Superior temporal gyrus (tissue), 1 donor: Measurements from ENCODE around the gene STX5.
"Not testable (repeated sequence)": the region's sequence is repeated elsewhere in the genome, so short reads cannot be mapped to it uniquely, and the experiment has no call there.

ENCODE experiments used
- DNase-seq: peaks from one replicate; pipeline ENCODE4 v3.0.0-alpha.2; 2016; ENCODE audit errors: extremely low spot score

The STX5 gene, protein sequence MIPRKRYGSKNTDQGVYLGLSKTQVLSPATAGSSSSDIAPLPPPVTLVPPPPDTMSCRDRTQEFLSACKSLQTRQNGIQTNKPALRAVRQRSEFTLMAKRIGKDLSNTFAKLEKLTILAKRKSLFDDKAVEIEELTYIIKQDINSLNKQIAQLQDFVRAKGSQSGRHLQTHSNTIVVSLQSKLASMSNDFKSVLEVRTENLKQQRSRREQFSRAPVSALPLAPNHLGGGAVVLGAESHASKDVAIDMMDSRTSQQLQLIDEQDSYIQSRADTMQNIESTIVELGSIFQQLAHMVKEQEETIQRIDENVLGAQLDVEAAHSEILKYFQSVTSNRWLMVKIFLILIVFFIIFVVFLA

DNA sequence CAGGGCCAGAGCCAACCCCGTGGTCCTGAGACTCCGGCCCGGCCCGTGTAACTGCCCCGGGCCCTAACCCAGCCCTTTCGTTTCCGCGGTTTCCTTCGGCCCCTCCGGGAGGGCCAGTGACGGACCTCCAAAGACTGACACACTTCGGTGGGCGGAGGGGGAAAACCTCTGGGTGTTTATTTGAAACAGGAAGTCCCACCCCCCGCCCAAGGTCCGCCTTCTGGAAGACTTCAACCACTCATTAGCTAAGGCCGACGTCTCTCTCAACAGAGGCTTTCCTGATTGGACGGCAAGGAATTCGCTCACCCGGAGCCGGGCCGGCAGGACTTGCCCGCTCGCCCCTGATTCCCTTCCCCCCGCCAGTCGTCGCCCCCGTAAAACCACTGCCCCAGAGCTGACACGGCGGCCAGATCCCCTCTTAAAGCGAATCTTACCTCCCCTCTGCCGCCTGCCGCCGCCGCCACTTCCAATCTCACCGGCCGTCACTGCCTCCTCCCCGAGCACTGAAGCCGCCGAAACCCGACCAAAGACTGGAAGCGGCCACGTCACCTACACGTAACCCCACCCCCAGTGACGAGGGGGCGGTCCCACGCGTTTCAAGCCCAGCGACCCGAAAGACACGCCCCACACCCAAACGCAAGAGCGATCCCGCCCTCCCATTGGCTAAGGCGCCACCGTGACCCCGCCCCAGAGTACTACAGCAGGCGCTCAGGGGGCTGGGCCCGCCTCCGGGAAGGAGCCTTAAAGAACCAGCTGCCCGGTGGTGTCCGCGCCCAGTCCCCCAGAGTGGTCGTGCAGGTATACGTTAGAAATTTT is at the start of gene STX5:
STX5 (minus strand) TSS at position 532 of the 816 bp plus-strand sequence. CDS start 808 bp downstream, outside the sequence.
- DNase-seq: peak; percentile 99

DNA sequence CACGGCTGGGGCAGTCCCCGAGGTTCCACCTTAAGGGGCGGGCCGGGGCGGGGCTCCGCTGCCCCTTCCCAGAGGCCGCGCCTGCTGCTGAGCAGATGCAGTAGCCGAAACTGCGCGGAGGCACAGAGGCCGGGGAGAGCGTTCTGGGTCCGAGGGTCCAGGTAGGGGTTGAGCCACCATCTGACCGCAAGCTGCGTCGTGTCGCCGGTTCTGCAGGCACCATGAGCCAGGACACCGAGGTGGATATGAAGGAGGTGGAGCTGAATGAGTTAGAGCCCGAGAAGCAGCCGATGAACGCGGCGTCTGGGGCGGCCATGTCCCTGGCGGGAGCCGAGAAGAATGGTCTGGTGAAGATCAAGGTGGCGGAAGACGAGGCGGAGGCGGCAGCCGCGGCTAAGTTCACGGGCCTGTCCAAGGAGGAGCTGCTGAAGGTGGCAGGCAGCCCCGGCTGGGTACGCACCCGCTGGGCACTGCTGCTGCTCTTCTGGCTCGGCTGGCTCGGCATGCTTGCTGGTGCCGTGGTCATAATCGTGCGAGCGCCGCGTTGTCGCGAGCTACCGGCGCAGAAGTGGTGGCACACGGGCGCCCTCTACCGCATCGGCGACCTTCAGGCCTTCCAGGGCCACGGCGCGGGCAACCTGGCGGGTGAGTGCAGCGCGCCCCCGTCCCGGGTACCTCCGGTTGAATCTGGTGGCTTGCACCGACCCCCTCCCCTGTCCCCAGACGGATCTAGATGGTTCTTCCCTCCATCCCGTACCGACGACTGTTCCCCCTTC is 49.1 kb upstream of the STX5 start, which contains the start of gene SLC3A2:
SLC3A2 (plus strand) TSS at position 94 of the 776 bp plus-strand sequence; CDS start at position 222, 128 bp downstream.
- DNase-seq: peak; percentile 82

DNA sequence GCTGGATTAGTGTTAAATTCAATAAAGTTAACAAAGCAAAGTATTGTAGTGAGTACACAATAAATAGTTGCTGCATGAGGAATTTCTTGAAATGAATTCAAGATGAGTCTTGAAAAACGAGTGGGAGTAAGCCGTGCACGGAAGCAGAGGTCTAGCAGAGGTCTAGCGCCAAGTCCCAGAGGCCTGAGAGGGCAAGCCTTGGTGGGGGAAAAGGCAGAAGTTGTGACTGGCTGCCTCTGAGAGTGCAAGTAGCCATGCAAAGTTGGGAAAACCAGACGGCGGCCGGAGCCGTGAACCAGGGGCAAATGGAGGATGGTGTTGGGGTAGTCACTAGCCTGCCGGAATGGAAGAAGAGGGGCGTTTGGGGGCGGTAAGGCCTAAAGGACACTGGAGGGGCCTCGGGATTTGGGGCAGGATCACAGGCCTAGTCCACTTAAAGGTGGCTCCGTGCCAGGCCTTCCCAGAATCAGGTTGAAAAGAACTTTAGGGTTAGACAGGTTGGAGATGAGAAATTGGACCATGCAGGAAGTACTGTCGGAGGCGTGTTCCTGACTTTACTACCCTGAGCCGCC is 48.5 kb upstream of the STX5 start:
- DNase-seq: peak; percentile 79

DNA sequence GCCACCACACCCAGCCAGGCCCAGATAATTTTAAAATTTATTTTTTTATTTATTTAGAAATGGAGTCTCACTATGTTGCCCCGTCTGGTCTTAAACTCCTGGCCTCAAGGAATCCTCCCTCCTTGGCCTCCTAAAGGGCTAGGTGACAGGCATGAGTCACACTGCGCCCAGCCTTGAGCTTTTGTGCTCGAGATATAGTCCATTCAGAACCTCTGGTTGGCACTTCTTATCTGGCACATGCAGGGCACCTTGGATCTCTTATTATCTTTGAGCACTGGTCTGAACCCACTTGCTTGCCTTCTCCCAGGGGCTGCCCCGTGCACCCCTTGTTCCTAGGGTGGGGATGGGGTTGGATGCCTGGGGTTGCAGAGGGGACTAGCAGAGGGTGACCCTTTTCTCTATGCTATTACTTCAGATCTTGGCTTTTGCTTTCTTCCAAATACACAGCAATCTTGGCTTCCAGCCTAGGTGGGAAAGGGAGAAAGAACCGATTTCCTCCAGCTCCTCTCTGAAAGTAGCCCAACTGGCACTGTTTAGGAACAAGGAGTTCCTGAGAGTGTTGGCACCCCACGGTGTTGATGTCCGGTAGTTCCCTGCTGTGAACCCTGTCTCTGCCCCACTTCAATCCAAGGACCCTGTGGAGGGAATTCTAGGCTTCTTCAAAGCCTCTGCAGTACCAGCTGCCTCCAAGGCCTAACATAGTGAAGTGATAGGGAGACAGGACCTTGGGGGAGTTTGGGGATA is 47.6 kb upstream of the STX5 start:
- no peak for DNase-seq

DNA sequence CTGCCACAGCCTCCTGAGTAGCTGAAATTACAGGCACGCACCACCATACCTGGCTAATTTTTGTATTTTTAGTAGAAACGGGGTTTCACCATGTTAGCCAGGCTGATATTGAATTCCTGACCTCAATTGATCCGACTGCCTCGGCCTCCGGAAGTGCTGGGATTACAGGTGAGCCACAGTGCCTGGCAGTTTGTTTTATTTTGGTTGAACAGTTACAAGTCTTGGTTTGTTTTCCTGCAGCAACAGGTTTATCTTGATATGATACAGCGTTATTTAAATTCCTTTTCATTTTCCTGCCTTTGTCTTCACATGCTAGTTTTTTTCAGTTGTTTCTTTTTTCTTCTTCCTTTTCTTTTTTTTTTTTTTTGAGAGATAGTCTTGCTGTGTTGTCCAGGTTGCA is 44.9 kb upstream of the STX5 start:
- DNase-seq: no peak

DNA sequence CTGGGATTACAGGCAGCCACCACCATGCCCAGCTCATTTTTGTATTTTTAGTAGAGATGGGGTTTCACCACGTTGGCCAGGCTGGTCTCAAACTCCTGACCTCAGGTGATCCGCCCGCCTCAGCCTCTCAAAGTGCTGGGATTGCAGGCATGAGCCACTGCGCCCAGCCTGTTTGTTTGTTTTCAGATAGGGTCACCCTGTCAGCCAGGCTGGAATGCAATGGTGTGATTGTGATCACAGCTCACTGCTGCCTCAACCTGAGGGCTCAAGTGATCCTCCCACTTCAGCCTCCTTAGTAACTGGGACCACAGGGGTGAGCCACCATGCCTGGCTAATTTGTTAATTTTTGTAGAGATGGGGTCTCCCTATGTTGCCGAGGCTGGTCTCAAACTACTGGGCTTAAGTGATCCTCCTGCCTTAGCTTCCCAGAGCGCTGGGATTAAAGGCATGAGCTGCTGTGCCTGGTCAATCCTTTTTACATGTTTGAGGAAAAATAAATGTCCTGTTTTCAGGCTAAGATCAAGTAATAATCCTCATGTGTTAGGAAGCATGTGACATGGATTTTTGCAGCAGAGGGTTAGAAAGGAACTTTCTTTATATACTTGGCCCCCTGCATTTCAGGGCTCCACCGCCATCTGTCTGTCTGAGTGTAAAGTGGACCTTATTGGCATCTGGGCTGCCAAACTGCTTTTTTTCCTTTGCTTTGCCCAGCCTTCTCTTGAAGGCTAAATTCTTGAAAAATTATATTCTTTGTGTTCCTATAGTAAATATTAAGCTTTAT is 44.0 kb upstream of the STX5 start:
- DNase-seq: no peak

DNA sequence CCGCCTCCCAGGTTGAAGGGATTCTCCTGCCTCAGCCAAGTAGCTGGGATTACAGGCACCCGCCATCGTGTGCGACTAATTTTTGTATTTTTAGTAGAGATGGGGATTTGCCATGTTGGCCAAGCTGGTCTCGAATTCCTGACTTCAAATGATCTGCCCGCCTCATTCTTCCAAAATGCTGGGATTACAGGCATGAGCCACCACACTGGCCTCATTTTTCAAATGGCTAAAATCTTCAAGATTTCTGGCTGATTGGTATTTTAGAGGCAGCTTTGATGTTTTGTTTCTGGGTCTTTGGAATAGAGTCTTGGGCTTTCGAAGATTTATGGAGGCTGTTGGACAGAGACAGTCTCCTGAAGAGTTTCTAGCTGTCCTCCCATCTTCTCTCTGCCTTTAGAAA is 43.0 kb upstream of the STX5 start:
- DNase-seq: no peak

DNA sequence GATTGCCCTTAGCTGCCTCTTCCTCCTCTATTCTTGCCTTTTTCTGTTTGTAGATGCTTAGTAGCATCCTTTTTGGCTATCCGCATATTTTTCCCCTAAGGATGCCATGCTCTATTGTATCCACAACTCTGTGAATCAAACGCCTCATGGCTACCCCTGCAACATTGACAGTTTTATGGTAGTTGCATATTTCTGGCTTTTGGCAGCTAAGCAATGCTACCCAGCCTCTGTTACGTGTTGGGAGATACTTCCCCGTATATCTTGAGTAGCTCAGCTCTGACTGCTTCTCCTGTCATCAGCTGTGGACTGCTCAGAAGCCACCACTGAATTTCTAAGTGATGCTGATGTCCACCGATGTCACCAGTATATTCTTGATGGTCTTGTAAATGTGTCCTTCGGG is 33.8 kb upstream of the STX5 start:
- no peak for DNase-seq

DNA sequence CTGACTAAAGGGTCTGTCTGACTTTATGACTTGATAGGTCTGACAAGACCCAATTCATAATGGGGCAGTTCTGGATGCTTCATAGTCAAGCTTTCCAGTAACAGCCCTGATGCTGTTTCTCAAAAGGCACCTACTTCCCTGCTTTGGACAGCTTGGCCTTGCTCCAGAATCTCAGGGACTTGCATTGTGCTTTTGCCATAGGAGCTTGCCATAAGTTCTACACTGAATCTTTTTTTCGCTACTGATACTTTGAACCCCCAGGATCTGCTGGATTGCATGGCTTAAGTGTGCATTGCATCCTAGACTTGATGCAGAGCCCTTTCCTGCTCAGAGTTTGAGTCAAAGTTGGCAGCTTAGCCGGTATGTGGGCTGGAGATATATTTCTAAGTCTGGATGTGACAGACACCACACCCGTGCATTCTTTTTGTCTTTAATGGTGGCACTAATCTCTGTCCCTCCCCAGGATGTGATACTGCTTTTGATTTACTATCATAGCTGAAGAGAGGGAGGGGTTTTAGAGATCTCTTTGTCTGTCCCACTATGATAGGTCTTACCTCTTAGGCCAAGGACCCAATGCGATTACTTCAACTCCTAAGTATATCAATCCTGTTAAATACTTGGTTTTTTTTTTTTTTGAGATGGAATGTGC is 32.0 kb upstream of the STX5 start:
- no peak for DNase-seq

DNA sequence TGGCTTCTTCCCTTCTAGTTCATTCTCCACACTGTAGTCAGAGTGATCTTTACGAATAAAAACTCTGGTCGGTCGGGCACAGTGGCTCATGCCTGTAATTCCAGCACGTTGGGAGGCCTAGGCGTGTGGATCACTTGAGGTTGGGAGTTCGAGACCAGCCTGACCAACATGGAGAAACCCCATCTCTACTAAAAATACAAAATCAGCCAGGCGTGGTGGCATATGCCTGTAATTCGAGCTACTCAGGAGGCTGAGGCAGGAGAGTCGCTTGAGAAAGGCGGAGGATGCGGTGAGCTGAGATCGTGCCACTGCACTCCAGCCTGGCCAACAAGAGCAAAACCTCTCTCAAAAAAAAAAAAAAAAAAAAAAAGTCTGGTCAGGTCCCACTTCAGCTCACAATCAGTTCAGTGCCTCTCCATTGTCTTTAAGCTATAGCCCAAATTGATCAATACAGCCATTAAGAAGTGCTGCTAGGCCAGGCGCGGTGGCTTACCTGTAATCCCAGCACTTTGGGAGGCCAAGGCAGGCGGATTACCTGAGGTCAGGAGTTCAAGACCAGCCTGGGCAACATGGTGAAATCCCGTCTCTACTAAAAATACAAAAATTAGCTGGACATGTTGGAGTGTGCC is 29.8 kb upstream of the STX5 start:
- DNase-seq: not testable (repeated sequence)

DNA sequence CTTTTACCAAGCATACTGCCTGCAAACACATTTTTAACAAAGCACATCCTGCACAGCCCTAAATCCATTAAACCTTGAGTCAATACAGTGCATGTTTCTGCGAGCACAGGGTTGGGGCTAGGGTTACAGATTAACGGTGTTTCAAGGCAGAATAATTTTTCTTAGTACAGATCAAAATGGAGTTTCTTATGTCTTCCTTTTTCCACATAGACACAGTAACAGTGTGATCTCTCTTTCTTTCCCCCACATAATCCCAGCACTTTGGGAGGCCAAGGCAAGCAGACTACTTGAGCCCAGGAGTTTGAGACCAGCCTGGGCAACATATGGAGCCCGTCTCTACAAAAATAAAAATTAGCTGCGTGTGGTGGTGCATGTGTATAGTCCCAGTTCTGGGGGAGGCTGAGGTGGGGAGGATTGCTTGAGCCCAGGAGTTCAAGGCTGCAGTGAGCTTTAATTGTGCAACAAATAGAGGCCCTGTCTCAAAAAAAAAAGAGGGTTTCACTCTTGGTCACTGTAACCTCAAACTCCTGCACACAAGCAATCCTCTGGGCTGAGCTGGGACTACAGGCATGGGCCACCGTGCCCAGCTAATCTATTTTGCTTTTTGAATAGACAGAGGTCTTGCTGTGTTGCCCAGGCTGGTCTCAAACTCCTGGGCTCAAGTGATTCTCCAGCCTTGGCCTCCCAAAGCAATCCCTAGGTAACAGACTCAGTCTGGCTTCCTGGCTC is 29.1 kb upstream of the STX5 start:
- DNase-seq: no peak

DNA sequence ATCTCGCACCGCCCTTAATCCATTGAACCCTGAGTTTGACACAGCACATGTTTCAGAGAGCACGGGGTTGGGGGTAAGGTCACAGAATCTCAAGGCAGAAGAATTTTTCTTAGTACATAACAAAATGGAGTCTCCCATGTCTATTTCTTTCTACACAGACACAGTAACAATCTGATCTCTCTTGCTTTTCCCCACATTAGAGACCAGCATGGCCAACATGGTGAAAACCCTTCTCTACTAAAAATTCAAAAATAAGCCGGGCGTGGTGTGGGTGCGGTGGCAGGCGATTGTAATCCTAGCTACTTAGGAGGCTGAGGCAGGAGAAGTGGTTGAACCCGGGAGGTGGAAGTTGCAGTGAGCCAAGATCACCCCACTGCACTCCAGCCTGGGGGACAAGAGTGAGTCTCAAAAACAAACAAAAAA is 27.4 kb upstream of the STX5 start:
- not testable (repeated sequence) for DNase-seq

DNA sequence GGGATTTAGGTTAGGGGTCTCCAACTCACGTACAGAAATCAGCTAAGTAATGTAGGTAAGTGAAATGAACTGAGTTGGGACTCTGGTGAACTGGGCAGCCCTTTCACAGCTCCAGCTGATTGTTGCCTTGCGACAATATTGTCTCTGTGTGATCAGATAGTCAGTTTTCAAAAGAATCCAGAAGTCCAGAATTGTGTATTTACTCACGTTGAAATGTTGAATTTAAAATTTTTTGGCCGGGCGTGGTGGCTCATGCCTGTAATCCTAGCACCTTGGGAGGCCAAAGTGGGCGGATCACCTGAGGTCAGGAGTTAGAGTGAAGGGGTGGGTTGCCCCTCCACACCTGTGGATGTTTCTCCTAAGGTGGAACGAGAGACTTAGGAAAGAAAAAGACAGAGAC is 26.4 kb upstream of the STX5 start:
- no peak for DNase-seq

DNA sequence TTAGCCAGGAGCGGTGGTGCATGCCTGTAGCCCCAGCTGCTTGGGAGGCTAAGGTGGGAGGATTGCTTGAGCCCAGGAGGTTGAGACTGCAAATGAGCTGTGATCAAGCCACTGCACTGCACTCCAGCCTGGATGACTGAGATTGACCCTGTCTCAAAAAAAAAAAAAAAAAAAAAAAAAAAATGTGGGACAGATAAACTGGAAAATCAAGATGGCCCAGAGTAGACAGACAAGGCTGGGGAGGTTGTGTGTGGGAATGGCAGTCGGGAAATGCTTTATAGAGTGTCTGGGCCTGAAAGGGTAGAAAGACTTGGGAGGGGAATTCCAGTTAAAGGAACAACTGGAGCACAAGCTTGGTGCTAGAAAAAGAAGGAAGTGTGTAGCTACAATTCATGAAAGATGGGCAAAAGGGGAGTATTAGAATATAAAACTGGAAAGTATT is 25.7 kb upstream of the STX5 start:
- no peak for DNase-seq

DNA sequence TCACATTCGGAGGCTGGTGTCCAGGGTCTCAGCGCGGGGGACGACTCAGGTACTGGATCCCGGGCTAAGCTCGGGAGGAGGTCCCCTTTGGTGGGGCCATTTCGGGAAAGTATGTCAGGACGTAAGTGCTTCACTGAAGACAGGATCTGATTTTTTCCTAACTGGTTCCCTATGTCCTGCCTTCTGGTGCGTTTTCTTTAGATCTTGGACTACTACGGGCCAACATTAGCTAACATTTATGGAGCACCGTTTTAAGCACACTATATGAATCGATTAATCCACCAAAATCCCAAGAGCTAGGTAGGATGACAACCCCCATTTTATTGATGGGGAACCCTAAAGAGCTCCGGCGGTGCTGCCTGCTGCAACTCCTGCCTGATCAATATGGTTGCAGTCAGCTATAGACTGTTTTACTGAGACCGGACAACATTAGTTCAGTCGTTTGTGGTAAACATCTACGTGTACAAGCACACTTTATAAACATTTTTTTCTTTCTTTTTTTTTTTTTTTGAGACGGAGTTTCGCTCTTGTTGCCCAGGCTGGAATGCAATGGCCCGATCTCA is 24.6 kb upstream of the STX5 start:
- DNase-seq: peak; percentile 38

DNA sequence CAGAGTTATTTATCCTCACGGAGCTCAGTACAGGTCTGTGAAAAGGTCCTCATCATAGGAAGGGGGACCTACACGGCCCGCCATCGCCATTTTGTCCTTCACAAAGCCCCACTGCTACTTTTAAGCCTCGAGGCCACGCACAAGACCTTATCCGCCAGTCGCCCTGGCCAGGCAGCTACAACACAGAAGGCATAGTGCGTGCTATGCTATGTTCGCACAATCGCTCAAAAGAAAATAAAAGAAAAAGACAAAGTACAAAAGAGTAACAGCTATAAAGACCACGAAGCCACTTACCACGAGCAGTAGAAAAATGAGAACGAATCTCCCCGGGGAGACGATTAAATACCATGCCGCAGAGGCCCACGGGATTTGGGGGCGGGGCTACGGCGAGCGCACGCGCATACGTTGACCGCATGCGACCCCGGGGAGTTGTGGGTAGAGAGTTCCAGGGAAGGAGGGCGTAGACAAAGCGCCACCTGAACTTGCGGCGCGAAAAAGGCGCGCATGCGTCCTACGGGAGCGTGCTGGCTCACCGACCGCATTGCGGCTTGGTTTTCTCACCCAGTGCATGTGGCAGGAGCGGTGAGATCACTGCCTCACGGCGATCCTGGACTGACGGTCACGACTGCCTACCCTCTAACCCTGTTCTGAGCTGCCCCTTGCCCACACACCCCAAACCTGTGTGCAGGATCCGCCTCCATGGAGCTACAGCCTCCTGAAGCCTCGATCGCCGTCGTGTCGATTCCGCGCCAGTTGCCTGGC is 23.9 kb upstream of the STX5 start:
- peak; percentile 97 for DNase-seq

DNA sequence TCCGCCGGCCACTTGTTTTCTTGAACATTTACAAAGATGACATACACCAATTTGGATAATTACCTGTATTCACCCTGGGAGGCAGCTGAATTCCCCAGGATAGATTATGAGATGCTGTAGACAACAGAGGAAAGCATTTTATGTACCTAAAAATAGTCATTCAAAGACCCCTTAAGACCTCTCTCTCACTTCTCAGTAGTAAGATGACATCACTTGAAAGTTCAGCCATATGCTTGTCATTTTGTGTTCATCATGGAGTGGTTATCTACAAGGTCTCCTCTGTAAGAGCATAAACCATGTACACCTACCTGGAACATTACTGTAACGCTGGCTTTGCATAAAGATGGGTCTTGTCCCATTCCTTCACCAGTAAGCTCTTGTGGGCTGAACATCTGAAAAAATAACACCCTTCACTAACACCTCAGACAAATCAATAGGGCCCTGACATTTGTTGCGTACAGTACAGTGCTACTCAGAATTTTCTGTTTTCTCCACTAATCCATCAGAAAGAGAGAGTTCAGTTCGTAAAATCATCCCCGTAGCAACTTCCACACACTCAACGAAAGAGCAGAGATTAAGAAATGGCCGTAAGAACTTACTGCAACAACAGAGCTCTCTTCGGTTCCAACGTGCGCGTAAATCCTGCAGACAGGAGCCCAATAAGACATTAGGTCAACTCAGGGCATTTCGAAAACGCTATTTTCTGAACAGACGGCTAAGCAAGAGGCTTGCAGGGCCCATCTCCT is 23.1 kb upstream of the STX5 start:
- DNase-seq: peak; percentile 44
